GM21723 (cell line): ENCODE measurements around the gene GNB4.

ENCODE experiments used
- ATAC-seq: cut with Tn5 transposase; IDR thresholded peaks from one replicate; pipeline ENCODE4 v1.9.1; 2021; ENCODE audit warnings: mild to moderate bottlenecking, moderate library complexity; ENCODE audit not compliant: unreplicated experiment

The GNB4 gene

GRCh38 chr3:179451265-179452175, at the start of gene GNB4:
TSS of gene GNB4 (minus strand) at chr3:179451470. CDS start at chr3:179426200, 25,270 bp downstream.
- peak; percentile 76 for ATAC-seq

GRCh38 chr3:179495483-179495882, 44.2 kb upstream of the GNB4 start:
- no peak for ATAC-seq

- ATAC-seq = no peak
These were observed 42.0 kb upstream of the GNB4 start for GRCh38 chr3:179493260-179493659.

- ATAC-seq = no peak
These were observed 36.9 kb upstream of the GNB4 start for GRCh38 chr3:179488213-179488612.

- no peak for ATAC-seq
These were observed 35.5 kb upstream of the GNB4 start for GRCh38 chr3:179486806-179487205.

- ATAC-seq = no peak
These were observed 31.6 kb upstream of the GNB4 start for GRCh38 chr3:179482857-179483256.

GRCh38 chr3:179476215-179476614, 24.9 kb upstream of the GNB4 start:
- ATAC-seq = no peak

GRCh38 chr3:179474480-179474879, 23.2 kb upstream of the GNB4 start:
- ATAC-seq = no peak

GRCh38 chr3:179473565-179473964, 22.3 kb upstream of the GNB4 start:
- ATAC-seq = peak; percentile 51

GRCh38 chr3:179464323-179465092, 13.2 kb upstream of the GNB4 start:
- ATAC-seq = peak; percentile 78

- ATAC-seq = no peak
These were observed 12.0 kb upstream of the GNB4 start for GRCh38 chr3:179463319-179463718.

GRCh38 chr3:179460260-179460659, 9.0 kb upstream of the GNB4 start:
- no peak for ATAC-seq

- ATAC-seq = no peak
These were observed 4.7 kb upstream of the GNB4 start for GRCh38 chr3:179455954-179456353.

GRCh38 chr3:179454887-179455286, 3.6 kb upstream of the GNB4 start:
- no peak for ATAC-seq

- ATAC-seq = no peak
These were observed 2.7 kb upstream of the GNB4 start for GRCh38 chr3:179453967-179454366.

- ATAC-seq = no peak
These were observed 1.6 kb upstream of the GNB4 start for GRCh38 chr3:179452872-179453271.

- ATAC-seq = no peak
These were observed 900 bp upstream of the GNB4 start for GRCh38 chr3:179452176-179452564.

- ATAC-seq = no peak
These were observed 387 bp downstream of the GNB4 start for GRCh38 chr3:179450901-179451264.

- ATAC-seq = no peak
These were observed 989 bp downstream of the GNB4 start for GRCh38 chr3:179450261-179450701.

- no peak for ATAC-seq
These were observed 1.6 kb downstream of the GNB4 start for GRCh38 chr3:179449636-179450035.

GRCh38 chr3:179447251-179447650, 4.0 kb downstream of the GNB4 start:
- no peak for ATAC-seq

GRCh38 chr3:179446501-179446900, 4.8 kb downstream of the GNB4 start:
- no peak for ATAC-seq
